Psoas muscle (tissue), 8 donors: ENCODE measurements around the gene GGA1. TPM values are rescaled to one million over a fixed set of nuclear protein-coding genes. Genes with fewer than 3 reads are reported as not detected.

Source experiments
- ATAC-seq, 4 donors: fragments of 200-7000 bp; cut with Tn5 transposase; one replicate each; pipeline ENCODE4 v1.9.1; 2020; ENCODE audit warnings: moderate library complexity in 3 of 4, mild to moderate bottlenecking in 2 of 4
- DNase-seq, 2 donors: peaks; one replicate each; pipeline ENCODE4 v3.0.0-alpha.2; 2020
- H3K27ac ChIP-seq: fragments of 200-600 bp; one replicate; pipeline ENCODE4 v1.8.0; 2022
- H3K27me3 ChIP-seq, 3 donors: fragments of 200-600 bp in 1 of 3; one replicate each; pipeline versions ENCODE4 v1.6.1 to v1.8.0; 2013 to 2022; ENCODE audit warnings: low read length in 2 of 3, mild to moderate bottlenecking in 2 of 3, moderate library complexity in 1 of 3; ENCODE audit not compliant: insufficient read depth in 3 of 3
- H3K36me3 ChIP-seq, 2 donors: fragments of 200-600 bp in 1 of 2; one replicate each; pipeline versions ENCODE4 v1.6.1 to v1.8.0; 2013 to 2022; ENCODE audit warnings: low read depth in 1 of 2, mild to moderate bottlenecking in 1 of 2, moderate library complexity in 1 of 2; ENCODE audit not compliant: insufficient read depth in 1 of 2
- H3K4me1 ChIP-seq: fragments of 200-600 bp; one replicate; pipeline ENCODE4 v1.8.0; 2022
- H3K4me3 ChIP-seq: fragments of 200-600 bp; one replicate; pipeline ENCODE4 v1.8.0; 2022; ENCODE audit warnings: mild to moderate bottlenecking
- H3K9me3 ChIP-seq: fragments of 200-600 bp; one replicate; pipeline ENCODE4 v1.8.0; 2022
- WGBS, 3 donors: extraction: QIAGEN DNeasy Blood & Tissue Kit; methylation state at CpG; one replicate each; pipeline versions ENCODE4 v1.1.6 to v1.1.7; 2013; 5-methylcytosine and 5-hydroxymethylcytosine counted together
- intact Hi-C, 2 donors: fragments of 100-400 bp; cut with DNase I; formaldehyde crosslinking; loops; one replicate each; pipeline versions ENCODE4 v1.11.0 to v1.14.2; 2022
- long read RNA-seq, 2 donors: library from polyadenylated mRNA; unstranded; transcript quantifications; one replicate each; pipeline ENCODE4 v2.0.0, GENCODE V29; 2021
- polyA plus RNA-seq, 3 donors: library from polyadenylated mRNA; stranded (reverse); fragments of 200-250 nt; gene quantifications; one replicate each; pipeline ENCODE4 v1.2.3, GENCODE V29; 2013
- total RNA-seq, 4 donors: library from RNA; stranded (reverse); fragmentation: NEBNext Ultra II Directional in 2 of 4; extraction: Animal tissue kit (Norgen Biotek cat#: 25700) in 2 of 4; gene quantifications; one replicate each; pipeline versions ENCODE4 v1.2.1 to v1.2.4, GENCODE V29; 2021 to 2023
- TF ChIP-seq, protein P1 (sequence below): fragments of 200-600 bp; IDR thresholded peaks from one replicate; pipeline ENCODE4 v1.8.0; 2022; ENCODE audit warnings: antibody characterized with exemption
- donor health status: healthy with polysubstance abuse.
- donor health status: DM: no; HTN: no; CAD: no; lungs with moderate emphysema.
- donor health status: Bipolar disorder and iron deficiency.
- donor health status: healthy.
- donor health status: DM: yes; HTN: yes; CAD: no.
- donor health status: DM: no; HTN: no; CAD: no.
- donor health status: DM: no; HTN: no; CAD: no.
- donor health status: DM: yes; HTN: yes; CAD: no.

Gene GGA1, protein sequence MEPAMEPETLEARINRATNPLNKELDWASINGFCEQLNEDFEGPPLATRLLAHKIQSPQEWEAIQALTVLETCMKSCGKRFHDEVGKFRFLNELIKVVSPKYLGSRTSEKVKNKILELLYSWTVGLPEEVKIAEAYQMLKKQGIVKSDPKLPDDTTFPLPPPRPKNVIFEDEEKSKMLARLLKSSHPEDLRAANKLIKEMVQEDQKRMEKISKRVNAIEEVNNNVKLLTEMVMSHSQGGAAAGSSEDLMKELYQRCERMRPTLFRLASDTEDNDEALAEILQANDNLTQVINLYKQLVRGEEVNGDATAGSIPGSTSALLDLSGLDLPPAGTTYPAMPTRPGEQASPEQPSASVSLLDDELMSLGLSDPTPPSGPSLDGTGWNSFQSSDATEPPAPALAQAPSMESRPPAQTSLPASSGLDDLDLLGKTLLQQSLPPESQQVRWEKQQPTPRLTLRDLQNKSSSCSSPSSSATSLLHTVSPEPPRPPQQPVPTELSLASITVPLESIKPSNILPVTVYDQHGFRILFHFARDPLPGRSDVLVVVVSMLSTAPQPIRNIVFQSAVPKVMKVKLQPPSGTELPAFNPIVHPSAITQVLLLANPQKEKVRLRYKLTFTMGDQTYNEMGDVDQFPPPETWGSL
- total RNA-seq, result 10 to 100 TPM; 31.9 to 37.2 (median 33.1) TPM
- 10 to 100 TPM; 30.2 to 39.4 (median 39.4) TPM for polyA plus RNA-seq
- long read RNA-seq, donor 1, transcript GGA1-216 (4 exons, 790 nt), result minor isoform, 10 of 37 reads
- long read RNA-seq, donor 1, transcript GGA1-203 (17 exons, 3,159 nt), result major isoform, 13 of 37 reads
- long read RNA-seq, donor 1, partial matches to known transcripts, result 5 of 37 reads
- long read RNA-seq, donor 1, other reads (novel, unspliced or antisense), result 5 of 37 reads
- long read RNA-seq, donor 2, transcript GGA1-203 (17 exons, 3,159 nt), result minor isoform, 15 of 65 reads
- long read RNA-seq, donor 2, transcript GGA1-216 (4 exons, 790 nt), result major isoform, 21 of 65 reads
- long read RNA-seq, donor 2, partial matches to known transcripts, result 6 of 65 reads
- long read RNA-seq, donor 2, other reads (novel, unspliced or antisense), result 19 of 65 reads

DNA sequence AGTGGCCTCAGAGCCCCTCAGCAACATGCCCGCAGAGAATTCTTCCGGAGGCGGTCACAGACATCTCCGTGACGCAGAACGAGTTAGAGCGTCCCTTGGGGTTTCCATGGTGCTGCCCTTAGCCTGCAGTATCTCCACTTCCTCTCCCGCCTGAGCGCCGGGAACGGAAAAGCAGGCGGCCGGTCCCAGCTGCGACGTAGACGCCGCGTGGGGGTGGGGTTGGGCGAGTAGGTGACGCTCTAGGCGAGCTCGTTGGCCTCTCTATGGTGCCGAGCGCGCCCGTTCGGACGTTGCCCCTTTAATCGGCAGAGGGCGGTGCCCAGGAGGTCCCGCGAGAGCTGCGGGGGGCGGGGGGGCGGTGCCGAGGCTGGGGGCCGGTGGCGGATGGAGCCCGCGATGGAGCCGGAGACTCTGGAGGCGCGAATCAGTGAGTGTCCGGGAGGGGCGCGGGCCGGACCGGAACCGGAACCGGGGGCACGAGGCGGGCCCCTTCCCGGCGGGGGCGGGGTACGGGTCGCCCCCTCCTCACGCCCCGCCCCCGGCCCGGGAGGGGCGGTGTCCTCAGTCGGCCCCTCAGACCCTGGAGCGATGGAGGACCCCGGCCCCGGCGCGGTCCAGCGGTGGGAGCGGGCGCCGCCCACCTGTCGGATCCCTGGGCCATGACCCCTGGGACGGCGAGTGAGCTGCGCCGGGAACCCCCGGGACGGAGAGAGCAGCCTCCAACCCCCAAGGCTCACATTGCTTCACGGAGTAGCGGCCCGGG, at the start of gene GGA1:
TSS of gene GGA1 (plus strand) at position 358 of the 763 bp plus-strand sequence. CDS start at position 385, 27 bp downstream.
- intact Hi-C loops, result no loop called here
- Histone ChIP-seq H3K4me1 (peaks cover 24% of the 10 kb centered on the region), H3K9me3 (no peaks in the 10 kb centered on the region), H3K27me3 (peaks cover 0 to 5% (median 0%) of the 10 kb centered on the region in 3 donors), H3K27ac (peak within 1 kb of the TSS; percentile 93), H3K36me3 (no peaks in the 10 kb centered on the region), H3K4me3 (peak within 1 kb of the TSS; percentile 99)
- DNase-seq, result peak; percentile 96 to 98
- 0 to 1% (median 0%) methylated on average over 47 to 82 of the region's 82 CpGs for WGBS, 3 donors
- TF ChIP-seq, protein P1, sequence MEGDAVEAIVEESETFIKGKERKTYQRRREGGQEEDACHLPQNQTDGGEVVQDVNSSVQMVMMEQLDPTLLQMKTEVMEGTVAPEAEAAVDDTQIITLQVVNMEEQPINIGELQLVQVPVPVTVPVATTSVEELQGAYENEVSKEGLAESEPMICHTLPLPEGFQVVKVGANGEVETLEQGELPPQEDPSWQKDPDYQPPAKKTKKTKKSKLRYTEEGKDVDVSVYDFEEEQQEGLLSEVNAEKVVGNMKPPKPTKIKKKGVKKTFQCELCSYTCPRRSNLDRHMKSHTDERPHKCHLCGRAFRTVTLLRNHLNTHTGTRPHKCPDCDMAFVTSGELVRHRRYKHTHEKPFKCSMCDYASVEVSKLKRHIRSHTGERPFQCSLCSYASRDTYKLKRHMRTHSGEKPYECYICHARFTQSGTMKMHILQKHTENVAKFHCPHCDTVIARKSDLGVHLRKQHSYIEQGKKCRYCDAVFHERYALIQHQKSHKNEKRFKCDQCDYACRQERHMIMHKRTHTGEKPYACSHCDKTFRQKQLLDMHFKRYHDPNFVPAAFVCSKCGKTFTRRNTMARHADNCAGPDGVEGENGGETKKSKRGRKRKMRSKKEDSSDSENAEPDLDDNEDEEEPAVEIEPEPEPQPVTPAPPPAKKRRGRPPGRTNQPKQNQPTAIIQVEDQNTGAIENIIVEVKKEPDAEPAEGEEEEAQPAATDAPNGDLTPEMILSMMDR, result no peak
- ATAC-seq, result peak; percentile 92 to 96 (median 94)

DNA sequence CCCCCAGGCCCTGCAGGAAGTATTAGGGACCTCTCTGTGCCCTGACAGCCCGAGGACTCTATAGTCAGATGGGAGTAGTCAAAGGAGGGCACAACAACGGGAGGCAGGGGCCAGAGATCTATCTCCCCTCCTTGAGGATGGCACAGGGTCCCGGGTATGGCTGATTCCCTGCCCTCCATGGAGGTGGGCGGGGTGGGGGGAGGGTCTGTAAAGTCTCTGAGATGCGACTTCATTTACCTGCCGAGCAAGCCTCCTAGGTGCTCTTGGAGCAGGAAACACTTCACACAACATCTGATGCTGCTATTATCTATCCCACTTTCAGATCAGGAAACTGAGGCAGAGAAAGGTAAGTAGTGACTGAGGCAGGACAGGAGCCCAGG, 49.1 kb upstream of the GGA1 start:
- H3K4me1 ChIP-seq, result peaks cover 18% of the 10 kb centered on the region
- no peaks in the 10 kb centered on the region for H3K36me3 ChIP-seq
- peak overlapping the region; percentile 77 for H3K27ac ChIP-seq
- peak overlapping the region; percentile 72 for H3K4me3 ChIP-seq
- ATAC-seq, result no peak
- 71 to 81% (median 81%) methylated on average over 6 of the region's 6 CpGs for WGBS, 3 donors
- intact Hi-C loops, result no loop called here
- no peaks in the 10 kb centered on the region for H3K9me3 ChIP-seq
- TF ChIP-seq, protein P1, result no peak
- H3K27me3 ChIP-seq, result peaks cover 0 to 61% (median 12%) of the 10 kb centered on the region in 3 donors
- DNase-seq, result no peak

DNA sequence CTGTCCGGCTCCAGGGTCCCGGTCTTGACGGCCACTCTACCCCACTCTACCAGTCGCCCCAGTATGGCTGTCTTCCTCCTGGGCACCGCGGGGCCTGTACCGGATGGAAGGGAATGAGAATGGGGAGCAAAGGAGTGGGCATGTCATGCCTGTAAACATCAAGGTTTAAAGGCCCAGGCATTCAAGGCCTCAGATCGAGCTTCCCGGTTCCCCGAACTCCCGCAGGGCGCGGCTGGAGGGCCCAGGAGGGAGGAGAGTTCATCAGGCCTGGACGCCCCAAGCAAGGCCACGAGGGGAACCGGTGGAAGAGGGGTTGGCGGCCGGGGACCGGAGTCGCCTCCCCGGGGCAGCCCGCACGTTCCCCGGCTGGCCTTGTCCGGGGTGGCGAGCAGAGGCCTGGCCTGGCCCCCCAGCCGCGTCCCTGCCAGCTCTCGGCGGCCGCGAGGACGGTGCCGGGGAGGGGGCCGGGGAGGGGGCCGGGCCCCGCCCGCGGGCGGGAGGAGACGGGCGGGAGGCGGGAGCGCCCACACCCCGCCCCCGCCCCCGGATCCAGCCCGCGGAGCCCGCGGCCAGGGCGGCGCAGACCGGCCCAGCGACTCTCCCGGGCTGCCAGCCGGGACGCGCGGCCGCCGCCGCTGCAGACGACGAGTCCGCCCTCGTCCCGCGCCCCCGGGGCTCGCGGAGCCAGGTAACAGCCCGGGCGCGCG, 48.6 kb upstream of the GGA1 start, which contains the start of gene CDC42EP1:
TSS of gene CDC42EP1 (plus strand) at position 580 of the 707 bp plus-strand sequence. CDS start 5,870 bp downstream, outside the sequence.
- 9 to 24% (median 17%) methylated on average over 27 to 76 of the region's 76 CpGs for WGBS, 3 donors
- H3K9me3 ChIP-seq, result no peaks in the 10 kb centered on the region
- peak within 1 kb of the TSS; percentile 72 for H3K4me3 ChIP-seq
- TF ChIP-seq, protein P1, result no peak
- H3K27ac ChIP-seq, result peak within 1 kb of the TSS; percentile 85
- intact Hi-C loops, result loop anchor here in 1 of 2 donors (10.0 kb wide), 1 partner anchor 245 kb away; no protein-coding TSS in a partner anchor
- H3K27me3 ChIP-seq, result peaks cover 0 to 59% (median 12%) of the 10 kb centered on the region in 3 donors
- ATAC-seq, result peak; percentile 30 to 38 (median 36)
- no peaks in the 10 kb centered on the region for H3K36me3 ChIP-seq
- DNase-seq, result peak; percentile 64 to 75
- peaks cover 19% of the 10 kb centered on the region for H3K4me1 ChIP-seq
